ENCODE data around the gene CLIC5.

GRCh38 chr6:46062991-46063390 lies 47.3 kb upstream of the CLIC5 start:
- TF ChIP-seq, protein P1, sequence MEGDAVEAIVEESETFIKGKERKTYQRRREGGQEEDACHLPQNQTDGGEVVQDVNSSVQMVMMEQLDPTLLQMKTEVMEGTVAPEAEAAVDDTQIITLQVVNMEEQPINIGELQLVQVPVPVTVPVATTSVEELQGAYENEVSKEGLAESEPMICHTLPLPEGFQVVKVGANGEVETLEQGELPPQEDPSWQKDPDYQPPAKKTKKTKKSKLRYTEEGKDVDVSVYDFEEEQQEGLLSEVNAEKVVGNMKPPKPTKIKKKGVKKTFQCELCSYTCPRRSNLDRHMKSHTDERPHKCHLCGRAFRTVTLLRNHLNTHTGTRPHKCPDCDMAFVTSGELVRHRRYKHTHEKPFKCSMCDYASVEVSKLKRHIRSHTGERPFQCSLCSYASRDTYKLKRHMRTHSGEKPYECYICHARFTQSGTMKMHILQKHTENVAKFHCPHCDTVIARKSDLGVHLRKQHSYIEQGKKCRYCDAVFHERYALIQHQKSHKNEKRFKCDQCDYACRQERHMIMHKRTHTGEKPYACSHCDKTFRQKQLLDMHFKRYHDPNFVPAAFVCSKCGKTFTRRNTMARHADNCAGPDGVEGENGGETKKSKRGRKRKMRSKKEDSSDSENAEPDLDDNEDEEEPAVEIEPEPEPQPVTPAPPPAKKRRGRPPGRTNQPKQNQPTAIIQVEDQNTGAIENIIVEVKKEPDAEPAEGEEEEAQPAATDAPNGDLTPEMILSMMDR (IDR thresholded peaks at IDR 0.05) = no peak
- TF ChIP-seq POLR2A (IDR thresholded peaks at IDR 0.05) = no peak
